Measurements from ENCODE around the gene PRIMA1. TPM values are rescaled to one million over a fixed set of nuclear protein-coding genes. Genes with fewer than 3 reads are reported as not detected.

PRIMA1 gene
- total and polyA plus RNA-seq, 2 experiments from 2014 or later, result 2.1 to 3.5 TPM

- Histone ChIP-seq H4K20me1 (replicated peaks; ENCODE audit: insufficient read depth) (no peaks in the 10 kb centered on the region), H3K27me3 (ENCODE audit: insufficient read depth) (no peaks in the 10 kb centered on the region), H3K27ac (ENCODE audit: low read depth) (no peak overlapping the region), H3K4me3 (no peak overlapping the region), H3K9me2 (ENCODE audit: insufficient read depth) (0 out of 2 replicates have a peak, but pooled peaks cover 9% of the 10 kb centered on the region), H3K79me2 (replicated peaks; ENCODE audit: insufficient read depth) (no peaks in the 10 kb centered on the region), H2AFZ (no peak overlapping the region), H3K4me1 (ENCODE audit: insufficient read depth) (no peaks in the 10 kb centered on the region), H3F3A (replicated peaks; ENCODE audit: low read depth) (no peaks in the 10 kb centered on the region), H3K36me3 (ENCODE audit: insufficient read depth) (peaks cover 19% of the 10 kb centered on the region), H3K4me2 (no peak overlapping the region)
- Mint-ChIP-seq H3K36me3 (ENCODE audit: low read depth) (peaks cover 24% of the 10 kb centered on the region), H3K27me3 (ENCODE audit: insufficient read depth, low read depth, poor library complexity) (peaks cover 5% of the 10 kb centered on the region), H3K9me3 (peaks cover 14% of the 10 kb centered on the region), H3K4me3 (no peak overlapping the region), H3K4me1 (peaks cover 3% of the 10 kb centered on the region; the same call in 2 of the 3 replicates), H3K27ac (no peak overlapping the region)
- TF ChIP-seq ZNF462 (CRISPR knock-in tag; IDR thresholded peaks at IDR 0.05) (no peak), NANOG (IDR thresholded peaks at IDR 0.05; ENCODE audit: borderline replicate concordance) (no peak), EZH2 (IDR thresholded peaks at IDR 0.05; ENCODE audit: low read depth, unreplicated experiment) (no peak), CREB1 (CRISPR knock-in tag; IDR thresholded peaks at IDR 0.05; ENCODE audit: low read depth) (no peak), CTCF (conservative IDR thresholded peaks at IDR 0.05; ENCODE audit: low read depth in 2 of 2) (no peak), JUNB (IDR thresholded peaks at IDR 0.05; ENCODE audit: unreplicated experiment) (no peak), ETS1 (IDR thresholded peaks at IDR 0.05) (no peak), ZNF114 (CRISPR knock-in tag; IDR thresholded peaks at IDR 0.05) (no peak), STAT1 (IDR thresholded peaks at IDR 0.05; ENCODE audit: unreplicated experiment) (no peak), REST (IDR thresholded peaks at IDR 0.05; ENCODE audit: unreplicated experiment) (no peak), ZNF331 (CRISPR knock-in tag; IDR thresholded peaks at IDR 0.05; ENCODE audit: low read depth) (no peak), EZH2phosphoT487 (IDR thresholded peaks at IDR 0.05; ENCODE audit: unreplicated experiment) (no peak), POLR2AphosphoS5 (IDR thresholded peaks at IDR 0.05; ENCODE audit: low read depth) (no peak)
- ATAC-seq (no peak), DNase-seq (ENCODE audit: low spot score) (no peak)
These were observed 118.7 kb downstream of the PRIMA1 start for GRCh38 chr14:93669632-93670031.

All from GM23338 (cell line).